HCT116 (cell line): ENCODE data around the gene LURAP1L. TPM values are rescaled to one million over a fixed set of nuclear protein-coding genes. Genes with fewer than 3 reads are reported as not detected.

Experiments
- ATAC-seq: fragments of 200-7000 bp; cut with Tn5 transposase; 2 replicates; pipeline ENCODE4 v1.9.1; 2020; ENCODE audit warnings: mild to moderate bottlenecking, moderate library complexity
- BruUV-seq: library from RNA; stranded (reverse); fragments of 400-500 nt; replicated peaks from 2 replicates; lab custom pipeline; 2021; lab: Mats Ljungman, UMichigan
- CTCF ChIA-PET: fragments of 300-600 bp; sonication (Branson Sonifier 250); formaldehyde crosslinking; loops from one replicate; lab custom pipeline; 2021; ENCODE audit warnings: antibody characterized with exemption; lab: Charles Lee
- POLR2A ChIA-PET: fragments of 300-600, 350-600 bp; sonication (Branson Sonifier 250); formaldehyde crosslinking; loops from one replicate; lab custom pipeline; 2021; ENCODE audit warnings: antibody characterized with exemption; lab: Charles Lee
- RAD21 ChIA-PET, 2 experiments: fragments of 300-600 bp; sonication (Branson Sonifier 250); formaldehyde crosslinking; loops; one replicate each; lab custom pipeline; 2023; ENCODE audit warnings: low total read pairs in 2 of 2; ENCODE audit not compliant: uncharacterized antibody in 2 of 2, unreplicated experiment in 2 of 2, low non-redundant PET in 1 of 2; lab: Charles Lee
- DNase-seq: peaks from one replicate; pipeline ENCODE4 v3.0.0-alpha.2; 2010; ENCODE audit warnings: low read depth, low spot score
- H2AFZ ChIP-seq: fragments of 200-600 bp; shearing (Covaris generic), sonication (generic); 2 replicates; pipeline ENCODE4 v1.6.1; 2017; ENCODE audit warnings: low read depth, mixed run types, mixed read lengths, antibody characterized with exemption, low read length; ENCODE audit not compliant: poor library complexity, severe bottlenecking
- H3K27ac ChIP-seq: 2 replicates; pipeline ENCODE4 v1.5.1; 2012; ENCODE audit warnings: low read depth, low read length
- H3K27me3 ChIP-seq: fragments of 200-600 bp; sonication (generic); 2 replicates; pipeline ENCODE4 v1.6.1; 2016; ENCODE audit warnings: mixed run types, low read length, mixed read lengths; ENCODE audit not compliant: insufficient read depth
- H3K36me3 ChIP-seq, 2 experiments: fragments of 200-500 bp in 1 of 2; fragments of 200-600 bp in 1 of 2; sonication (Bioruptor generic) in 1 of 2; sonication (generic) in 1 of 2; 2 replicates each; pipeline versions ENCODE4 v1.5.1 to v1.6.1; 2014 to 2016; ENCODE audit warnings: low read length in 2 of 2, inconsistent platforms in 1 of 2, mixed read lengths in 1 of 2, mixed run types in 1 of 2; ENCODE audit not compliant: insufficient read depth in 2 of 2, control insufficient read depth in 1 of 2
- H3K4me1 ChIP-seq, 2 experiments: fragments of 200-600 bp in 1 of 2; sonication (generic) in 1 of 2; 2 replicates each; pipeline versions ENCODE4 v1.5.1 to v1.6.1; 2012 to 2017; ENCODE audit warnings: low read length in 2 of 2, inconsistent platforms in 1 of 2, mild to moderate bottlenecking in 1 of 2, mixed read lengths in 1 of 2, mixed run types in 1 of 2, moderate library complexity in 1 of 2; ENCODE audit not compliant: insufficient read depth in 2 of 2, control insufficient read depth in 1 of 2
- H3K4me2 ChIP-seq: fragments of 200-600 bp; sonication (generic); 2 replicates; pipeline ENCODE4 v1.6.1; 2017; ENCODE audit warnings: mixed run types, low read length, mixed read lengths
- H3K4me3 ChIP-seq, 2 experiments: fragments of 200-600 bp in 1 of 2; sonication (generic) in 1 of 2; replicated peaks in 1 of 2; 2 replicates each; pipeline ENCODE4 v1.5.1; 2011 to 2016; ENCODE audit warnings: low read length in 2 of 2, control low read depth in 1 of 2, low read depth in 1 of 2, mild to moderate bottlenecking in 1 of 2, mixed read lengths in 1 of 2, mixed run types in 1 of 2
- H3K79me2 ChIP-seq: fragments of 200-600 bp; sonication (generic); 2 replicates; pipeline ENCODE4 v1.6.1; 2017; ENCODE audit warnings: mild to moderate bottlenecking, mixed run types, low read length, moderate library complexity, mixed read lengths; ENCODE audit not compliant: insufficient read depth
- H3K9ac ChIP-seq: fragments of 200-600 bp; sonication (generic); 2 replicates; pipeline ENCODE4 v1.6.1; 2016; ENCODE audit warnings: low read length, mixed read lengths
- H3K9me2 ChIP-seq: fragments of 200-600 bp; sonication (generic), shearing (Covaris generic); 2 replicates; pipeline ENCODE4 v1.6.1; 2017; ENCODE audit warnings: mixed run types, mild to moderate bottlenecking, moderate library complexity; ENCODE audit not compliant: insufficient read depth
- H3K9me3 ChIP-seq, 2 experiments: fragments of 200-500 bp in 1 of 2; fragments of 200-600 bp in 1 of 2; sonication (Bioruptor generic) in 1 of 2; sonication (generic) in 1 of 2; 2 replicates each; pipeline ENCODE4 v1.6.1; 2014 to 2017; ENCODE audit warnings: low read length in 2 of 2, mixed read lengths in 2 of 2, inconsistent platforms in 1 of 2, low read depth in 1 of 2, mild to moderate bottlenecking in 1 of 2, mixed run types in 1 of 2, moderate library complexity in 1 of 2; ENCODE audit not compliant: control insufficient read depth in 1 of 2, insufficient read depth in 1 of 2
- H4K20me1 ChIP-seq: fragments of 200-600 bp; sonication (generic), shearing (Covaris generic); 2 replicates; pipeline ENCODE4 v1.6.1; 2017; ENCODE audit warnings: mixed run types, mild to moderate bottlenecking, moderate library complexity; ENCODE audit not compliant: insufficient read depth
- CBX3 ChIP-seq: IDR thresholded peaks from 2 replicates; pipeline ENCODE4 v1.6.1; 2012; ENCODE audit warnings: low read depth
- CEBPB ChIP-seq: IDR thresholded peaks from 2 replicates; pipeline ENCODE4 v1.6.1; 2012; ENCODE audit warnings: low read depth
- EGR1 ChIP-seq: IDR thresholded peaks from 2 replicates; pipeline ENCODE4 v1.6.1; 2012; ENCODE audit warnings: low read depth
- ELF1 ChIP-seq: IDR thresholded peaks from 2 replicates; pipeline ENCODE4 v1.6.1; 2012; ENCODE audit warnings: low read depth, borderline replicate concordance
- EZH2 ChIP-seq: fragments of 200-600 bp; sonication (generic); IDR thresholded peaks from 2 replicates; pipeline ENCODE4 v1.6.1; 2017; ENCODE audit warnings: antibody characterized with exemption, mixed run types
- EZH2phosphoT487 ChIP-seq: fragments of 200-600 bp; IDR thresholded peaks from 2 replicates; pipeline ENCODE4 v1.6.1; 2018; ENCODE audit warnings: antibody characterized with exemption, borderline replicate concordance
- FOSL1 ChIP-seq: IDR thresholded peaks from 2 replicates; pipeline ENCODE4 v1.6.1; 2012; ENCODE audit warnings: low read depth
- POLR2A ChIP-seq: IDR thresholded peaks from 2 replicates; pipeline ENCODE4 v1.7.0; 2011; ENCODE audit warnings: borderline replicate concordance; ENCODE audit not compliant: insufficient read depth, insufficient read length; ENCODE audit errors: extremely low read depth
- POLR2AphosphoS5 ChIP-seq: IDR thresholded peaks from 2 replicates; pipeline ENCODE4 v1.6.1; 2011; ENCODE audit warnings: mild to moderate bottlenecking, low read depth, low read length, moderate library complexity
- RAD21 ChIP-seq: IDR thresholded peaks from 2 replicates; pipeline ENCODE4 v1.6.1; 2012; ENCODE audit warnings: low read depth, mild to moderate bottlenecking
- SIN3A ChIP-seq: IDR thresholded peaks from 2 replicates; pipeline ENCODE4 v1.6.1; 2012; ENCODE audit warnings: low read depth
- SP1 ChIP-seq: IDR thresholded peaks from 2 replicates; pipeline ENCODE4 v1.6.1; 2012; ENCODE audit warnings: low read depth
- TCF7L2 ChIP-seq: IDR thresholded peaks from 2 replicates; pipeline ENCODE4 v1.7.0; 2011; ENCODE audit warnings: borderline replicate concordance, inconsistent platforms; ENCODE audit not compliant: insufficient read depth, insufficient read length; ENCODE audit errors: extremely low read depth
- YY1 ChIP-seq: IDR thresholded peaks from 2 replicates; pipeline ENCODE4 v1.6.1; 2011; ENCODE audit warnings: low read length, low read depth, moderate library complexity, mild to moderate bottlenecking; ENCODE audit not compliant: insufficient replicate concordance; ENCODE audit errors: extremely low read depth
- ZFX ChIP-seq: fragments of 450-650 bp; IDR thresholded peaks from 2 replicates; pipeline ENCODE4 v1.6.1; 2017
- intact Hi-C: fragments of 100-400 bp; cut with micrococcal nuclease; formaldehyde crosslinking; loops from 2 replicates; pipeline ENCODE4 v1.10.0; 2022
- total RNA-seq: library from RNA; stranded (reverse); gene quantifications from one replicate; pipeline ENCODE4 v1.2.1, GENCODE V29; 2021; ENCODE audit not compliant: unreplicated experiment
- TF ChIP-seq, protein P1 (sequence below): IDR thresholded peaks from 2 replicates; pipeline ENCODE4 v1.6.1; 2011; ENCODE audit warnings: mild to moderate bottlenecking, low read length, moderate library complexity; ENCODE audit not compliant: insufficient replicate concordance; ENCODE audit errors: extremely low read depth
- TF ChIP-seq, protein P2 (sequence below): IDR thresholded peaks from 2 replicates; pipeline ENCODE4 v1.6.1; 2012; ENCODE audit warnings: low read depth

Gene LURAP1L
- total RNA-seq, 1 experiment from 2014 or later, result 13.3 TPM

DNA sequence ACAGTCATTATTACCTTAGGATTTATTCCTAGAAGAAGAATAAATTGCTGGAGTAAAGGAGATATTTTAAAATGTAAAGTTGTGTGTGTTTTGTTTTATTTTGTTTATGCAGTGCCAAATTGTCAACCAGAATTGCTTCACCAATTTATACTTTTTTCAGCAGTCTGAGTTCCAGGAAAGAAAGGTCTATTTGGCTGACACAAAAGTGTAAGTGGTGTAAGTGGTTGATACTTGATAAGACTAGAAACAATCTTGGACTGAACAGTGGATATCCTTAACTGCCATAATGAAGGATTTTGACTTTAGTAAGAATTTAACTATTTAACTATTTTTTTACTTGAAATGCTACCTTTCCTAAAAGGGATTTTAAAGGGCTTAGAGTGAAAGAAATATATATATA is 43.9 kb upstream of the LURAP1L start:
- ChIA-PET RAD21 (no interaction called here), POLR2A (interaction anchor here (1.2 kb wide), 1 partner anchor 45 kb away, joined by 3 read pairs; no protein-coding TSS in a partner anchor), CTCF (no interaction called here)
- Histone ChIP-seq H3K27ac (no peak overlapping the region), H3K4me1 (no peaks in the 10 kb centered on the region), H2AFZ (no peak overlapping the region), H3K9me2 (no peaks in the 10 kb centered on the region; the same call in 1 of the 2 replicates), H3K27me3 (no peaks in the 10 kb centered on the region), H3K9ac (no peak overlapping the region), H3K4me2 (no peak overlapping the region), H3K36me3 (no peaks in the 10 kb centered on the region), H3K9me3 (no peaks in the 10 kb centered on the region), H3K79me2 (no peaks in the 10 kb centered on the region), H4K20me1 (no peaks in the 10 kb centered on the region), H3K4me3 (no peak overlapping the region)
- no TSS peak for BruUV-seq
- intact Hi-C loops, result no loop called here
- no peak for ATAC-seq
- TF ChIP-seq YY1 (no peak), ZFX (no peak), CBX3 (no peak), FOSL1 (no peak), EZH2phosphoT487 (no peak), POLR2A (no peak), RAD21 (no peak), SP1 (no peak), EGR1 (no peak), TCF7L2 (no peak), POLR2AphosphoS5 (no peak), ELF1 (no peak), EZH2 (no peak), SIN3A (no peak), CEBPB (no peak)
- TF ChIP-seq, protein P1, sequence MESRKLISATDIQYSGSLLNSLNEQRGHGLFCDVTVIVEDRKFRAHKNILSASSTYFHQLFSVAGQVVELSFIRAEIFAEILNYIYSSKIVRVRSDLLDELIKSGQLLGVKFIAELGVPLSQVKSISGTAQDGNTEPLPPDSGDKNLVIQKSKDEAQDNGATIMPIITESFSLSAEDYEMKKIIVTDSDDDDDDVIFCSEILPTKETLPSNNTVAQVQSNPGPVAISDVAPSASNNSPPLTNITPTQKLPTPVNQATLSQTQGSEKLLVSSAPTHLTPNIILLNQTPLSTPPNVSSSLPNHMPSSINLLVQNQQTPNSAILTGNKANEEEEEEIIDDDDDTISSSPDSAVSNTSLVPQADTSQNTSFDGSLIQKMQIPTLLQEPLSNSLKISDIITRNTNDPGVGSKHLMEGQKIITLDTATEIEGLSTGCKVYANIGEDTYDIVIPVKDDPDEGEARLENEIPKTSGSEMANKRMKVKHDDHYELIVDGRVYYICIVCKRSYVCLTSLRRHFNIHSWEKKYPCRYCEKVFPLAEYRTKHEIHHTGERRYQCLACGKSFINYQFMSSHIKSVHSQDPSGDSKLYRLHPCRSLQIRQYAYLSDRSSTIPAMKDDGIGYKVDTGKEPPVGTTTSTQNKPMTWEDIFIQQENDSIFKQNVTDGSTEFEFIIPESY, result no peak
- TF ChIP-seq, protein P2, sequence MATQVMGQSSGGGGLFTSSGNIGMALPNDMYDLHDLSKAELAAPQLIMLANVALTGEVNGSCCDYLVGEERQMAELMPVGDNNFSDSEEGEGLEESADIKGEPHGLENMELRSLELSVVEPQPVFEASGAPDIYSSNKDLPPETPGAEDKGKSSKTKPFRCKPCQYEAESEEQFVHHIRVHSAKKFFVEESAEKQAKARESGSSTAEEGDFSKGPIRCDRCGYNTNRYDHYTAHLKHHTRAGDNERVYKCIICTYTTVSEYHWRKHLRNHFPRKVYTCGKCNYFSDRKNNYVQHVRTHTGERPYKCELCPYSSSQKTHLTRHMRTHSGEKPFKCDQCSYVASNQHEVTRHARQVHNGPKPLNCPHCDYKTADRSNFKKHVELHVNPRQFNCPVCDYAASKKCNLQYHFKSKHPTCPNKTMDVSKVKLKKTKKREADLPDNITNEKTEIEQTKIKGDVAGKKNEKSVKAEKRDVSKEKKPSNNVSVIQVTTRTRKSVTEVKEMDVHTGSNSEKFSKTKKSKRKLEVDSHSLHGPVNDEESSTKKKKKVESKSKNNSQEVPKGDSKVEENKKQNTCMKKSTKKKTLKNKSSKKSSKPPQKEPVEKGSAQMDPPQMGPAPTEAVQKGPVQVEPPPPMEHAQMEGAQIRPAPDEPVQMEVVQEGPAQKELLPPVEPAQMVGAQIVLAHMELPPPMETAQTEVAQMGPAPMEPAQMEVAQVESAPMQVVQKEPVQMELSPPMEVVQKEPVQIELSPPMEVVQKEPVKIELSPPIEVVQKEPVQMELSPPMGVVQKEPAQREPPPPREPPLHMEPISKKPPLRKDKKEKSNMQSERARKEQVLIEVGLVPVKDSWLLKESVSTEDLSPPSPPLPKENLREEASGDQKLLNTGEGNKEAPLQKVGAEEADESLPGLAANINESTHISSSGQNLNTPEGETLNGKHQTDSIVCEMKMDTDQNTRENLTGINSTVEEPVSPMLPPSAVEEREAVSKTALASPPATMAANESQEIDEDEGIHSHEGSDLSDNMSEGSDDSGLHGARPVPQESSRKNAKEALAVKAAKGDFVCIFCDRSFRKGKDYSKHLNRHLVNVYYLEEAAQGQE, result no peak
- no peak for DNase-seq
